ENCODE measurements around the gene RNF186. TPM values are rescaled to one million over a fixed set of nuclear protein-coding genes. Genes with fewer than 3 reads are reported as not detected.

RNF186 gene
- total RNA-seq, 1 donor from 2014 or later = not detected

DNA sequence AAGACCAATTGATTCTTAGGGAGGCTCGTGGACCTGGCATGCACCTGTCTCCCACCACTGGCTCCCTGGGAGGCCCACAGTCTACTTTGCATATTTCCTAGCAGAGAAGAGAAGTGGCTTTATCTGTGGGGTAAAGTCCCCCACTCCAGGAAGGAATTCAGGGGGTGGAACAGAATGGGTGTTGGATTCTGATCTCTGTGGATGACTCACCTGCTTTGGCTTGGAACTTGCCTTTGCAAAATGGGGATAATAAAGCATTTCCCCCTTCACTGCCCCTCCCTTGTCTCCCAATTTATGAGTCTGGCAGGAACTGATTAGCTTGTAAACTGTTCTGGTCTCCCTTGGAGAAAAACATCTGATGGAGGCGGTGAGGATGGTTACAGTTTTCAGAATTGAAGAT, 46.0 kb upstream of the RNF186 start:
- H3K4me1 Mint-ChIP-seq (ENCODE audit: low read depth, unreplicated experiment) = no peaks in the 10 kb centered on the region
- no peak overlapping the region for H3K4me3 Mint-ChIP-seq (ENCODE audit: unreplicated experiment)

DNA sequence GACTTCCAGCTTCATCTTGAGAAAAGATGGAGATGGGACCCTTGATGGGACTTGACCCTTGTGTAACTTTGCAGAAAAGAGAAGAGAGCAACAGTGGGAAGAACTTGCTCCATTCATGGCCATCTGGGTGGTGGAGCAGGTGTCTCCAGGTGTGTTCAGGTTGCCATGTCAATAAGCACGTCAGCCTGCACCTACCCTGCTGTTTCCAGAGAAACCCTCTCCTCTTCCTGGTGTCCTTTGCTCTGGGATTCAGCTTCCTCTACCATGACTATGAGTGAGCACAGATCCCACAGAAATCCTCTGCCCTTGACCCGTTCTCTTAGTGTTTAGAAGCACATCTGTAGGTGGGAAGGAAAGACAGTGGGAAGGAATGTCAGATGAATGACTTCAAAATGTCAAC, 45.3 kb upstream of the RNF186 start:
- Mint-ChIP-seq H3K9me3 (ENCODE audit: unreplicated experiment) (no peaks in the 10 kb centered on the region), H3K36me3 (ENCODE audit: unreplicated experiment) (no peaks in the 10 kb centered on the region), H3K4me3 (ENCODE audit: unreplicated experiment) (no peak overlapping the region), H3K27me3 (ENCODE audit: unreplicated experiment) (no peaks in the 10 kb centered on the region), H3K27ac (ENCODE audit: unreplicated experiment) (no peak overlapping the region), H3K4me1 (ENCODE audit: low read depth, unreplicated experiment) (no peaks in the 10 kb centered on the region)
- no peak for DNase-seq
- TF ChIP-seq, protein P1, sequence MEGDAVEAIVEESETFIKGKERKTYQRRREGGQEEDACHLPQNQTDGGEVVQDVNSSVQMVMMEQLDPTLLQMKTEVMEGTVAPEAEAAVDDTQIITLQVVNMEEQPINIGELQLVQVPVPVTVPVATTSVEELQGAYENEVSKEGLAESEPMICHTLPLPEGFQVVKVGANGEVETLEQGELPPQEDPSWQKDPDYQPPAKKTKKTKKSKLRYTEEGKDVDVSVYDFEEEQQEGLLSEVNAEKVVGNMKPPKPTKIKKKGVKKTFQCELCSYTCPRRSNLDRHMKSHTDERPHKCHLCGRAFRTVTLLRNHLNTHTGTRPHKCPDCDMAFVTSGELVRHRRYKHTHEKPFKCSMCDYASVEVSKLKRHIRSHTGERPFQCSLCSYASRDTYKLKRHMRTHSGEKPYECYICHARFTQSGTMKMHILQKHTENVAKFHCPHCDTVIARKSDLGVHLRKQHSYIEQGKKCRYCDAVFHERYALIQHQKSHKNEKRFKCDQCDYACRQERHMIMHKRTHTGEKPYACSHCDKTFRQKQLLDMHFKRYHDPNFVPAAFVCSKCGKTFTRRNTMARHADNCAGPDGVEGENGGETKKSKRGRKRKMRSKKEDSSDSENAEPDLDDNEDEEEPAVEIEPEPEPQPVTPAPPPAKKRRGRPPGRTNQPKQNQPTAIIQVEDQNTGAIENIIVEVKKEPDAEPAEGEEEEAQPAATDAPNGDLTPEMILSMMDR (IDR thresholded peaks at IDR 0.05; ENCODE audit: partially characterized antibody, unreplicated experiment) = no peak

More for the DNA sequence above, 46.0 kb upstream of the RNF186 start:
- Mint-ChIP-seq H3K27me3 (ENCODE audit: unreplicated experiment) (no peaks in the 10 kb centered on the region), H3K27ac (ENCODE audit: unreplicated experiment) (no peak overlapping the region), H3K36me3 (ENCODE audit: unreplicated experiment) (no peaks in the 10 kb centered on the region), H3K9me3 (ENCODE audit: unreplicated experiment) (no peaks in the 10 kb centered on the region)
- DNase-seq = no peak
- TF ChIP-seq, protein P1 (IDR thresholded peaks at IDR 0.05; ENCODE audit: partially characterized antibody, unreplicated experiment) = no peak

DNA sequence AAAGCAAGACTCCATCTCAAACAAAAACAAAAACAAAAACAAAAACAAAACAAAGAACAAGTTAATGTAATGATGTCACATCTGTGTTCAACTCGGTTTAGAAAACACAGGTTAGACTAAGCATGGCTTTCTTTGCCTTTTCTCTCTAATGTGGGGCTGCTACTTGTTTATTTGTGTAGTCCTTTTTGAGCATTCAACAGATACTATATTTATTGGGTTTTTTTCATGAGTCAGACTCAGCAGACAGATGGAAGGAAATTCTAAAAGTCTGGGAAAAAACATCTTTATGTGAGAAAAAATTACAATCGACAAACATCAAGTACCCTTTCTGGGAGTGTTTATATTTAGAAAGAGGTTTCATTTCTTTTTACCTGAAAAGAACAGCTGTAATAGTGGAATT, 44.8 kb upstream of the RNF186 start:
- Mint-ChIP-seq H3K4me1 (ENCODE audit: low read depth, unreplicated experiment) (no peaks in the 10 kb centered on the region), H3K27ac (ENCODE audit: unreplicated experiment) (no peak overlapping the region), H3K27me3 (ENCODE audit: unreplicated experiment) (no peaks in the 10 kb centered on the region), H3K4me3 (ENCODE audit: unreplicated experiment) (no peak overlapping the region), H3K9me3 (ENCODE audit: unreplicated experiment) (no peaks in the 10 kb centered on the region), H3K36me3 (ENCODE audit: unreplicated experiment) (no peaks in the 10 kb centered on the region)
- TF ChIP-seq, protein P1 (IDR thresholded peaks at IDR 0.05; ENCODE audit: partially characterized antibody, unreplicated experiment) = no peak
- no peak for DNase-seq

DNA sequence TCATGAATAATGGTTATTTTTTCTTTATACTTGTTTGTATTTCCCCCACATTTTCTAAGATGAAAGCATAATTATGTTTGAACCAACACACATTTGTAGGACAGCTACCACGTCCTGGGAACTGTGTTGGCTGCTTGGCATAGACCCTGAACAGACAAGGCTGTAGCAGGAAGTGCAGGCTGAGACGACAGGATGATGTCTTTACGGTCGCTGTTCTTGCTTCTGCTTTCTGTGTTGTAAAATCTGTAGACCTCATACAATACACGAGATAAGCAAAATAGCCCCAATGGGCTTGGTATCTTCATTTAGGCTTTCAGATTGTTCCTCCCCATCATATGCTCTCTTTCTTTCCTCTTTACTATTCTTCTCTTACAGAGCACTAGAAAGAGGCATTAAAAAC, 43.8 kb upstream of the RNF186 start:
- no peak for DNase-seq
- TF ChIP-seq, protein P1 (IDR thresholded peaks at IDR 0.05; ENCODE audit: partially characterized antibody, unreplicated experiment) = no peak
- H3K27me3 Mint-ChIP-seq (ENCODE audit: unreplicated experiment) = no peaks in the 10 kb centered on the region
- H3K27ac Mint-ChIP-seq (ENCODE audit: unreplicated experiment) = no peak overlapping the region
- no peak overlapping the region for H3K4me3 Mint-ChIP-seq (ENCODE audit: unreplicated experiment)
- no peaks in the 10 kb centered on the region for H3K4me1 Mint-ChIP-seq (ENCODE audit: low read depth, unreplicated experiment)
- no peaks in the 10 kb centered on the region for H3K36me3 Mint-ChIP-seq (ENCODE audit: unreplicated experiment)
- H3K9me3 Mint-ChIP-seq (ENCODE audit: unreplicated experiment) = no peaks in the 10 kb centered on the region

DNA sequence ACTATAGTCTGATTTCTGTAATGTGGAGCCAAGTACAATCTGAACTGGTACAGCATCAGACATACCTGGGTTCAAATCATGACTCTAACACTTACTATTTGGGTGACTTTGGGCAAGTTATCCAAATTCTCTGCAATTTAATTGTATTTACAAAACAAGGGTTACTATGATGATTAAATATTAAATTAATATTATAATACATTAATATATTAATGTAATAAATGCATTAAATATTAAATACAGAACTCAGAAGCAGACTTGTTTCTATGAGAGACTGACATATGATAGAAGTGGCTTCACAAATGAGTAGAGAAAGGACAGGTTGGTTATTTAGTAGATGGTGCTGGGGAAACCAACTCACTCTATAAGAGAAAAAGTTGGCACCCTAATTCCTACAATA, 39.8 kb upstream of the RNF186 start:
- Mint-ChIP-seq H3K4me3 (ENCODE audit: unreplicated experiment) (no peak overlapping the region), H3K36me3 (ENCODE audit: unreplicated experiment) (no peaks in the 10 kb centered on the region), H3K4me1 (ENCODE audit: low read depth, unreplicated experiment) (no peaks in the 10 kb centered on the region), H3K9me3 (ENCODE audit: unreplicated experiment) (no peaks in the 10 kb centered on the region), H3K27ac (ENCODE audit: unreplicated experiment) (no peak overlapping the region), H3K27me3 (ENCODE audit: unreplicated experiment) (no peaks in the 10 kb centered on the region)
- DNase-seq = no peak
- TF ChIP-seq, protein P1 (IDR thresholded peaks at IDR 0.05; ENCODE audit: partially characterized antibody, unreplicated experiment) = no peak
